PC-3 (cell line): Measurements from ENCODE around the gene SLC39A12. TPM values are rescaled to one million over a fixed set of nuclear protein-coding genes. Genes with fewer than 3 reads are reported as not detected.

Experiments
- ATAC-seq: fragments of 200-7000 bp; cut with Tn5 transposase; 2 replicates; pipeline ENCODE4 v1.9.1; 2020; ENCODE audit warnings: mild to moderate bottlenecking, moderate library complexity
- BruUV-seq: library from RNA; stranded (reverse); fragments of 400-500 nt; replicated peaks from 2 replicates; lab custom pipeline; 2021; lab: Mats Ljungman, UMichigan
- CTCF ChIA-PET: fragments of 300-600 bp; sonication (Branson Sonifier 250); formaldehyde crosslinking; loops from one replicate; lab custom pipeline; 2022; ENCODE audit warnings: antibody characterized with exemption; lab: Charles Lee
- POLR2A ChIA-PET: fragments of 300-600 bp; sonication (Branson Sonifier 250); formaldehyde crosslinking; loops from one replicate; lab custom pipeline; 2022; ENCODE audit warnings: antibody characterized with exemption; ENCODE audit not compliant: unreplicated experiment; lab: Charles Lee
- DNase-seq: peaks from one replicate; pipeline ENCODE4 v3.0.0-alpha.2; 2015
- H2AFZ ChIP-seq: fragments of 300-600 bp; sonication (generic); 2 replicates; pipeline ENCODE4 v1.6.0; 2016; ENCODE audit warnings: antibody characterized with exemption, low read length
- H3F3A ChIP-seq: fragments of 300-600 bp; sonication (generic); one replicate; pipeline ENCODE4 v1.6.0; 2017; ENCODE audit warnings: antibody characterized with exemption, low read length, control low read depth, mild to moderate bottlenecking; ENCODE audit not compliant: unreplicated experiment
- H3K27ac ChIP-seq: fragments of 300-600 bp; sonication (generic); 2 replicates; pipeline ENCODE4 v1.5.1; 2016; ENCODE audit warnings: mild to moderate bottlenecking, low read length
- H3K27me3 ChIP-seq: fragments of 300-600 bp; sonication (generic); 2 replicates; pipeline ENCODE4 v1.6.1; 2016; ENCODE audit warnings: low read length, mixed read lengths
- H3K36me3 ChIP-seq: fragments of 300-600 bp; sonication (generic); 2 replicates; pipeline ENCODE4 v1.6.1; 2016; ENCODE audit warnings: low read depth, mixed run types, low read length, mixed read lengths
- H3K4me1 ChIP-seq: fragments of 300-600 bp; sonication (generic); 2 replicates; pipeline ENCODE4 v1.5.1; 2016; ENCODE audit warnings: low read length; ENCODE audit not compliant: insufficient read depth
- H3K4me2 ChIP-seq: fragments of 300-600 bp; sonication (generic); 2 replicates; pipeline ENCODE4 v1.6.0; 2016; ENCODE audit warnings: low read length
- H3K4me3 ChIP-seq: fragments of 300-600 bp; sonication (generic); 2 replicates; pipeline ENCODE4 v1.5.1; 2016; ENCODE audit warnings: mild to moderate bottlenecking, low read length, mixed read lengths
- H3K79me2 ChIP-seq: fragments of 300-600 bp; sonication (generic); 2 replicates; pipeline ENCODE4 v1.6.1; 2017; ENCODE audit warnings: low read length, mixed read lengths
- H3K9ac ChIP-seq: fragments of 300-600 bp; sonication (generic); 2 replicates; pipeline ENCODE4 v1.6.0; 2016; ENCODE audit warnings: mild to moderate bottlenecking, low read length
- H3K9me2 ChIP-seq: fragments of 300-600 bp; sonication (generic); replicated peaks from 2 replicates; pipeline ENCODE4 v1.6.1; 2016; ENCODE audit warnings: mixed run types, low read length, mixed read lengths
- H3K9me3 ChIP-seq: fragments of 300-600 bp; sonication (generic); 2 replicates; pipeline ENCODE4 v1.6.1; 2016; ENCODE audit warnings: low read length, mixed read lengths
- H4K20me1 ChIP-seq: fragments of 300-600 bp; sonication (generic); 2 replicates; pipeline ENCODE4 v1.6.1; 2016; ENCODE audit warnings: low read length, mixed read lengths
- CTCF ChIP-seq: fragments of 300-600 bp; sonication (generic); conservative IDR thresholded peaks from 2 replicates; pipeline ENCODE4 v1.5.1; 2017; ENCODE audit warnings: antibody characterized with exemption, low read depth, mild to moderate bottlenecking, low read length
- EZH2 ChIP-seq: fragments of 300-600 bp; sonication (generic); IDR thresholded peaks from one replicate; pipeline ENCODE4 v1.6.1; 2017; ENCODE audit warnings: antibody characterized with exemption, mild to moderate bottlenecking, low read length; ENCODE audit not compliant: unreplicated experiment
- EZH2phosphoT487 ChIP-seq: fragments of 300-600 bp; sonication (generic); IDR thresholded peaks from 2 replicates; pipeline ENCODE4 v1.6.1; 2018; ENCODE audit warnings: mild to moderate bottlenecking, antibody characterized with exemption, low read length, borderline replicate concordance
- intact Hi-C: fragments of 100-400 bp; cut with micrococcal nuclease; formaldehyde crosslinking; loops from 2 replicates; pipeline ENCODE4 v1.9.0; 2023
- total RNA-seq: library from RNA; depleted of rRNA; stranded (reverse); fragments of >200 nt; gene quantifications from 2 replicates; pipeline ENCODE4 v1.2.3, GENCODE V29; 2014

SLC39A12 gene
- total RNA-seq, 1 experiment from 2014 or later: not detected

- Histone ChIP-seq H3K9ac (no peak overlapping the region), H3K9me2 (no peaks in the 10 kb centered on the region), H3K4me2 (0 out of 2 replicates have a peak overlapping the region, but pooled peaks have one; percentile 22), H2AFZ (no peak overlapping the region), H3K4me3 (no peak overlapping the region), H3K9me3 (no peaks in the 10 kb centered on the region), H3K36me3 (no peaks in the 10 kb centered on the region), H3K79me2 (no peaks in the 10 kb centered on the region), H3K27ac (no peak overlapping the region), H3F3A (no peaks in the 10 kb centered on the region), H3K4me1 (peaks cover 19% of the 10 kb centered on the region), H3K27me3 (no peaks in the 10 kb centered on the region), H4K20me1 (no peaks in the 10 kb centered on the region)
- CTCF ChIA-PET: no interaction called here
- ATAC-seq (no peak), DNase-seq (no peak)
- POLR2A ChIA-PET: no interaction called here
- intact Hi-C loops: no loop called here
- BruUV-seq: no TSS peak
- no peak for TF ChIP-seq EZH2
- no peak for TF ChIP-seq CTCF
- TF ChIP-seq EZH2phosphoT487: no peak
These were observed 32.8 kb downstream of the SLC39A12 start for GRCh38 chr10:17984563-17984962.

GRCh38 chr10:17989908-17990767, 38.4 kb downstream of the SLC39A12 start:
- H3K79me2 ChIP-seq: no peaks in the 10 kb centered on the region
- intact Hi-C loops: no loop called here
- peak overlapping the region; percentile 64 for H3K27ac ChIP-seq
- CTCF ChIA-PET: no interaction called here
- ATAC-seq (peak; percentile 78), DNase-seq (peak; percentile 79)
- no peak overlapping the region for H3K4me2 ChIP-seq
- H2AFZ ChIP-seq: no peak overlapping the region
- no peaks in the 10 kb centered on the region for H4K20me1 ChIP-seq
- TF ChIP-seq EZH2phosphoT487 (no peak), EZH2 (no peak), CTCF (no peak)
- peaks cover 11% of the 10 kb centered on the region for H3K4me1 ChIP-seq
- H3K27me3 ChIP-seq: no peaks in the 10 kb centered on the region
- H3K4me3 ChIP-seq: no peak overlapping the region
- no peaks in the 10 kb centered on the region for H3K36me3 ChIP-seq
- no peaks in the 10 kb centered on the region for H3K9me2 ChIP-seq
- no peaks in the 10 kb centered on the region for H3F3A ChIP-seq
- no peaks in the 10 kb centered on the region for H3K9me3 ChIP-seq
- POLR2A ChIA-PET: no interaction called here
- H3K9ac ChIP-seq: no peak overlapping the region
- BruUV-seq: no TSS peak

GRCh38 chr10:17992266-17992665, 40.5 kb downstream of the SLC39A12 start:
- Histone ChIP-seq H3K4me1 (peaks cover 11% of the 10 kb centered on the region), H3K27me3 (no peaks in the 10 kb centered on the region), H3K4me2 (no peak overlapping the region), H3K9me2 (no peaks in the 10 kb centered on the region), H2AFZ (no peak overlapping the region), H3K36me3 (no peaks in the 10 kb centered on the region), H3K79me2 (no peaks in the 10 kb centered on the region), H3K9ac (no peak overlapping the region), H4K20me1 (no peaks in the 10 kb centered on the region), H3K27ac (no peak overlapping the region), H3F3A (no peaks in the 10 kb centered on the region), H3K9me3 (no peaks in the 10 kb centered on the region), H3K4me3 (no peak overlapping the region)
- no TSS peak for BruUV-seq
- DNase-seq (no peak), ATAC-seq (no peak)
- ChIA-PET POLR2A (interaction anchor here (0.7 kb wide), 1 partner anchor 11 kb away, joined by 3 read pairs; no protein-coding TSS in a partner anchor), CTCF (no interaction called here)
- no peak for TF ChIP-seq EZH2
- no peak for TF ChIP-seq EZH2phosphoT487
- TF ChIP-seq CTCF: no peak
- intact Hi-C loops: no loop called here
